ENCODE data around the gene PCDHB4.
"Not testable (repeated sequence)": the region's sequence is repeated elsewhere in the genome, so short reads cannot be mapped to it uniquely, and the experiment has no call there.

The PCDHB4 gene

GRCh38 chr5:141150224-141150992, 28.8 kb downstream of the PCDHB4 start:
- no peak for TF ChIP-seq Cebpa-rat (IDR thresholded peaks at IDR 0.05)
- Histone ChIP-seq H4K20me1 (no peaks in the 10 kb centered on the region), H3K36me3 (no peaks in the 10 kb centered on the region), H3K27ac (no peak overlapping the region), H3K4me3 (no peak overlapping the region), H3K9ac (no peak overlapping the region), H3K4me1 (no peaks in the 10 kb centered on the region), H3K4me2 (no peak overlapping the region), H3K27me3 (no peaks in the 10 kb centered on the region), H3K9me3 (peaks cover 36% of the 10 kb centered on the region)

DNA sequence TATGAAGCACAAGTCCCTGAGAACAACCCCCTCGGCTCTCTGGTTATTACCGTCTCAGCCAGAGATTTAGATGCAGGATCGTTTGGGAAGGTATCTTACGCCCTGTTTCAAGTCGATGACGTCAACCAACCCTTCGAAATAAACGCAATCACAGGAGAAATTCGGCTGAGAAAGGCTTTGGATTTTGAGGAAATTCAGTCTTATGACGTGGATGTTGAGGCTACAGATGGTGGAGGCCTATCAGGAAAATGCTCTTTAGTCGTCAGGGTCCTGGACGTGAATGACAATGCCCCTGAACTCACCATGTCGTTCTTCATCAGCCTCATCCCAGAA, 29.3 kb downstream of the PCDHB4 start:
- no peak for TF ChIP-seq Cebpa-rat (IDR thresholded peaks at IDR 0.05)
- no peak overlapping the region for H3K4me2 ChIP-seq

DNA sequence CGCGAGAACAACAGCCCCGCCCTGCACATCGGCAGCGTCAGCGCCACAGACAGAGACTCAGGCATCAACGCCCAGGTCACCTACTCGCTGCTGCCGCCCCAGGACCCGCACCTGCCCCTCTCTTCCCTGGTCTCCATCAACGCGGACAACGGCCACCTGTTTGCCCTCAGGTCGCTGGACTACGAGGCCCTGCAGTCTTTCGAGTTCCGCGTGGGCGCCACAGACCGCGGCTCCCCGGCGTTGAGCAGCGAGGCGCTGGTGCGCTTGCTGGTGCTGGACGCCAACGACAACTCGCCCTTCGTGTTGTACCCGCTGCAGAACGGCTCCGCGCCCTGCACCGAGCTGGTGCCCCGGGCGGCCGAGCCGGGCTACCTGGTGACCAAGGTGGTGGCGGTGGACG, 30.0 kb downstream of the PCDHB4 start:
- not testable (repeated sequence) for H3K27me3 ChIP-seq, H3K4me2 ChIP-seq, H3K27ac ChIP-seq, H4K20me1 ChIP-seq, H3K4me3 ChIP-seq, H3K36me3 ChIP-seq, H3K9ac ChIP-seq, H3K4me1 ChIP-seq
- H3K9me3 ChIP-seq, result peaks cover 48% of the 10 kb centered on the region

More for the DNA sequence above, 29.3 kb downstream of the PCDHB4 start:
- no peaks in the 10 kb centered on the region for H3K27me3 ChIP-seq
- H3K27ac ChIP-seq, result no peak overlapping the region
- H3K9me3 ChIP-seq, result peaks cover 41% of the 10 kb centered on the region
- no peaks in the 10 kb centered on the region for H4K20me1 ChIP-seq
- H3K4me1 ChIP-seq, result no peaks in the 10 kb centered on the region
- H3K36me3 ChIP-seq, result no peaks in the 10 kb centered on the region
- no peak overlapping the region for H3K9ac ChIP-seq
- no peak overlapping the region for H3K4me3 ChIP-seq

GRCh38 chr5:141152096-141152495, 30.5 kb downstream of the PCDHB4 start:
- H3K9ac ChIP-seq, H3K27me3 ChIP-seq, H3K4me2 ChIP-seq, H3K4me3 ChIP-seq, H3K36me3 ChIP-seq, H4K20me1 ChIP-seq, H3K4me1 ChIP-seq, H3K27ac ChIP-seq: not testable (repeated sequence)
- peaks cover 53% of the 10 kb centered on the region for H3K9me3 ChIP-seq

- no peak for TF ChIP-seq Cebpa-rat (IDR thresholded peaks at IDR 0.05)
- no peaks in the 10 kb centered on the region for H4K20me1 ChIP-seq
- no peaks in the 10 kb centered on the region for H3K27me3 ChIP-seq
- no peak overlapping the region for H3K4me2 ChIP-seq
- H3K36me3 ChIP-seq, result no peaks in the 10 kb centered on the region
- no peak overlapping the region for H3K4me3 ChIP-seq
- no peak overlapping the region for H3K9ac ChIP-seq
- H3K4me1 ChIP-seq, result no peaks in the 10 kb centered on the region
- H3K27ac ChIP-seq, result no peak overlapping the region
- H3K9me3 ChIP-seq, result peaks cover 53% of the 10 kb centered on the region
These were observed 34.1 kb downstream of the PCDHB4 start for GRCh38 chr5:141155540-141156374.

GRCh38 chr5:141157356-141157755, 35.7 kb downstream of the PCDHB4 start:
- H3K36me3 ChIP-seq, H3K9ac ChIP-seq, H3K4me2 ChIP-seq, H3K4me3 ChIP-seq, H3K27me3 ChIP-seq, H3K4me1 ChIP-seq, H3K27ac ChIP-seq, H4K20me1 ChIP-seq: not testable (repeated sequence)
- peaks cover 37% of the 10 kb centered on the region for H3K9me3 ChIP-seq

GRCh38 chr5:141157901-141158300, 36.3 kb downstream of the PCDHB4 start:
- not testable (repeated sequence) for H3K4me3 ChIP-seq, H4K20me1 ChIP-seq, H3K27me3 ChIP-seq, H3K9ac ChIP-seq, H3K27ac ChIP-seq, H3K4me2 ChIP-seq, H3K36me3 ChIP-seq, H3K4me1 ChIP-seq
- peaks cover 37% of the 10 kb centered on the region for H3K9me3 ChIP-seq

DNA sequence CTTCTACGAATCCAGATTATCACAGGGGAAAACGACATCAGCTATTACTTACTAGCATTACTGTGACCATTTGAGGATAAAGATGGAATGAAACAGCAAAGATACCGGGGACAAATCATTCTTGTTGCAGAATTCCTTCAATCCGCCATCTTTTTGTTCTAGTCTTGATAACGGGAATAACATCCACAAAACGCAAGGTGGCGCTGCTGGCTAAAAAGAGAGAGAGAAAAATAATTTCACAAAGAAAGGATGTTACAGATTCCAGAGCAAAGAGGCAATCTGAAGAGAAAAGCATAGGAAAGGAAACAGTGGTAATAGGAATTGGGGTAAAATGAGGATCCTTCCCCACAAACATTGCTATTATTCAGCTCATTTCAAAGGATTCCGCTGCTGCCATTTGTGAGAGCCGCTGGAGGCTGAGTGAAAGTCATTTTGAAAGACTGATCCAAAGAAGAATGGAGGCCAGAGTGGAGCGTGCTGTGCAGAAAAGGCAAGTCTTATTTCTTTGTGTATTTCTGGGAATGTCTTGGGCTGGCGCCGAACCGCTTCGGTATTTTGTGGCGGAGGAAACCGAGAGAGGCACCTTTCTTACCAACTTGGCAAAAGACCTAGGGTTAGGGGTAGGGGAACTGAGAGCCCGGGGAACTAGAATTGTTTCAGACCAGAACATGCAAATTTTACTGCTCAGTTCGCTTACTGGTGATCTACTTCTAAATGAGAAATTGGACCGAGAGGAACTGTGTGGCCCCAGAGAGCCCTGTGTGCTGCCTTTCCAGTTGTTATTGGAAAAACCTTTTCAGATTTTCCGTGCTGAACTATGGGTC, 51.0 kb downstream of the PCDHB4 start, which contains the start of gene PCDHB7:
Gene PCDHB7 (plus strand): TSS at position 264 of the 824 bp plus-strand sequence. CDS start 192 bp downstream, at position 456.
- H4K20me1 ChIP-seq, result no peaks in the 10 kb centered on the region

DNA sequence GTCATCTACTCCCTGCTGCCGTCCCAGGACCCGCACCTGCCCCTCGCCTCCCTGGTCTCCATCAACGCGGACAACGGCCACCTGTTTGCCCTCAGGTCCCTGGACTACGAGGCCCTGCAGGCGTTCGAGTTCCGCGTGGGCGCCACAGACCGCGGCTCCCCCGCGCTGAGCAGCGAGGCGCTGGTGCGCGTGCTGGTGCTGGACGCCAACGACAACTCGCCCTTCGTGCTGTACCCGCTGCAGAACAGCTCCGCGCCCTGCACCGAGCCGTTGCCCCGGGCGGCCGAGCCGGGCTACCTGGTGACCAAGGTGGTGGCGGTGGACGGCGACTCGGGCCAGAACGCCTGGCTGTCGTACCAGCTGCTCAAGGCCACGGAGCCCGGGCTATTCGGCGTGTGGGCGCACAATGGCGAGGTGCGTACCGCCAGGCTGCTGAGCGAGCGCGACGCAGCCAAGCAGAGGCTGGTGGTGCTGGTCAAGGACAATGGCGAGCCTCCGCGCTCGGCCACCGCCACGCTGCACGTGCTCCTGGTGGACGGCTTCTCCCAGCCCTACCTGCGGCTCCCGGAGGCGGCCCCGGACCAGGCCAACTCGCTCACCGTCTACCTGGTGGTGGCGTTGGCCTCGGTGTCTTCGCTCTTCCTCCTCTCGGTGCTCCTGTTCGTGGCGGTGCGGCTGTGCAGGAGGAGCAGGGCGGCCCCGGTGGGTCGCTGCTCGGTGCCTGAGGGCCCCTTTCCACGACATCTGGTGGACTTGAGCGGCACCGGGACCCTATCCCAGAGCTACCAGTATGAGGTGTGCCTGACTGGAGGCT, 52.9 kb downstream of the PCDHB4 start:
- H3K4me2 ChIP-seq, H3K9ac ChIP-seq, H3K27me3 ChIP-seq, H4K20me1 ChIP-seq, H3K36me3 ChIP-seq, H3K4me1 ChIP-seq, H3K27ac ChIP-seq, H3K4me3 ChIP-seq: not testable (repeated sequence)
- peaks cover 38% of the 10 kb centered on the region for H3K9me3 ChIP-seq

More for the DNA sequence above, 51.0 kb downstream of the PCDHB4 start, which contains the start of gene PCDHB7:
- no peaks in the 10 kb centered on the region for H3K36me3 ChIP-seq
- no peaks in the 10 kb centered on the region for H3K4me1 ChIP-seq
- no peak within 1 kb of the TSS for H3K27ac ChIP-seq
- TF ChIP-seq Cebpa-rat (IDR thresholded peaks at IDR 0.05), result no peak
- no peak within 1 kb of the TSS for H3K4me2 ChIP-seq
- no peak within 1 kb of the TSS for H3K9ac ChIP-seq
- H3K9me3 ChIP-seq, result peaks cover 32% of the 10 kb centered on the region
- H3K4me3 ChIP-seq, result no peak within 1 kb of the TSS
- no peaks in the 10 kb centered on the region for H3K27me3 ChIP-seq

Data from BLaER1 (cell line).